ENCODE data around the gene SLC38A4.
"Not testable (repeated sequence)": the region's sequence is repeated elsewhere in the genome, so short reads cannot be mapped to it uniquely, and the experiment has no call there.

The SLC38A4 gene

DNA sequence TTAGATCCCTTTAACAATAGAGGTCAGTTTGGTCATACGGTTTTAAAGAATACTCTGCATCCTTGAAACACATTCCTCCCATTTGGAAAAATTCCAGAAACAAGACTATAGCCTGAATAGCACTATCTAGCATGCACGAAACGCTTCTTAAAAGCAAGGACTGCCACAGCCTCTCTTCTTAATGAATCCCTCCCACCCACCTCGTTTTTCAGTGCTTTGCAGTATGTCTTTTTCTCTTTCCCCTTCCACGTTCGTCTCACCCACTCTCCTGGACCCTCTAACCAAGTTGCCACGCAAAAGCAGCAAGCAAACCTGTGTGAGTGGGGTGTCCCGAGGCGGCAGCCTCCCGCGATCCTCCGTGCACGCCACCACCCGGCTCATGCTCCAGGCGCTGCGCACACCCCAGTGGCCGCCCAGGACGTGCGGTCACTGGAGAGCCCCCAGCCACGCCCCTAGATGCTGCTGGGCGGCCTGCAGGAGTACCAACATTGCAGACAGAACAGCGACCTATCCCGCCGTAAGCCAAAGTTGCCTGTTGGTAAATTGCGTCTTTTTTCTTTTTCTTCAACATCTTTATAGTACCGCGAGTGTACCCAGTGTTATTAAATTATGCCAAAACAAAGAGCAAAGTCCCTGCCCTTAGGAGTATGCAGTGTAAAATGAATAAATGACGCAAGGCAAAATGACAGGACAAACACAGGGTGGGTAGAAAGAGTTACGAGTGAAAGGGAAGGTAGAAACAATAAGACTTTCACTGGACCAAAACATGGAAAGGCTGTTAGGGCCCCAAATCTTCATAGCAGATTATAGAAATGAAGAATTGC lies at the start of gene SLC38A4:
SLC38A4 (minus strand) TSS at position 407 of the 824 bp plus-strand sequence. CDS start 32,926 bp downstream, outside the sequence.
- no peak for DNase-seq

DNA sequence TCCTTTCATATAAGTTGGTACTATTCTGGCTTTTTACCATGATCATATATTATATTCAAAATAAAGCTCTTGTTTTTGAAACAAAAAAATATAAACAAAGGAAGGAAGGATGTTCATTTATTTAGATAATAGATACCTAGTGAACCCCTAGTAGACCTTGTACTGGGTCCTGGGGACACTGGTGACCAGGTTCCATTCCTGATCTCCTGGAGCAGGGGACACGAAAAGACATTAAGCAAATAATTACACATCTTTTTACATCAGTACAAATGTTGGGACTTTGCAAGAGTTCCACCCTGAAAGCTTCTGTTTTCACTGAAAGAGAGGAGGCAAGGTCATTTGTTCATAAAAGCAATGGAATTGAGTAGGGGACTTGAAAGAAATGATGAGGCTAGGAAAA lies 49.3 kb upstream of the SLC38A4 start:
- DNase-seq: no peak

DNA sequence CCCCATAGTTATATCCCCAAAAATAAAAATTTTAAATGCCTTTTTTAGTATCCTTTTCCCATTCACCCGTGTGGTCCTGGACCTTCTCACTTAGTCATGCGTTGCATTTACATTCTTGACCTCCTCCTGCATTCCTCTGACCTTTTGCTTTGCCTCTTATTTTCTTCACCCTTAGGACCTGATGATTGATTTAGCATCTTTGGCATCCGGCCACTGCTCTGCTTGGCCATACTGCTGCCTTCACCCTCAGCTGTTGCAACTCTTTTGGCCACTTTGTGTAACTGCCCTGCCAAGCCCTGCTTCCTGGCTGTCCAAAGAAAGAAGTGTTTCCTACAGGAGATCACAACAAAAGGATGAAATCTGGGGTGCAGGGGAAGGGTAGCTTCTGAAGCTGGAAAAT lies 48.8 kb upstream of the SLC38A4 start:
- no peak for DNase-seq

GRCh38 chr12:46872135-46872534 lies 46.3 kb upstream of the SLC38A4 start:
- DNase-seq: no peak

DNA sequence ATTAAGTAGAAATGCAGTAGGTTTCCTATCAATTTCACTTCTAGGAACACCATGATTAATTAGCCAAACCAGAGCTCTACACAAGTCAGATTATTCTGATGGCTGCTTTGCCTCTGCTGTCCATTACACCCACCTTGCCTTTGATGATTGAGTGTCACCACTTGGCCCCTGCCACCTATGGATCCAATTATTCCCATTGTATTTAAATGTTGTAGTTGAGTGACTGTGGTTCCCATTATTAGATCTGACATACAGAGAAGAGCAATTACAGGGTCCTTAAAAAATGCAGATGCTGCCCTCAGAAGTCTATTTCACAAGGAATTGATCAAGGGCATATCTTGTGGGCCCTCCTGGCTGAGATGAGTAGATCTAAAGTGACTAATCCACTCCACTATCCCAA lies 39.5 kb upstream of the SLC38A4 start:
- DNase-seq: no peak

- no peak for DNase-seq
Observed at GRCh38 chr12:46858368-46858767, 32.6 kb upstream of the SLC38A4 start.

DNA sequence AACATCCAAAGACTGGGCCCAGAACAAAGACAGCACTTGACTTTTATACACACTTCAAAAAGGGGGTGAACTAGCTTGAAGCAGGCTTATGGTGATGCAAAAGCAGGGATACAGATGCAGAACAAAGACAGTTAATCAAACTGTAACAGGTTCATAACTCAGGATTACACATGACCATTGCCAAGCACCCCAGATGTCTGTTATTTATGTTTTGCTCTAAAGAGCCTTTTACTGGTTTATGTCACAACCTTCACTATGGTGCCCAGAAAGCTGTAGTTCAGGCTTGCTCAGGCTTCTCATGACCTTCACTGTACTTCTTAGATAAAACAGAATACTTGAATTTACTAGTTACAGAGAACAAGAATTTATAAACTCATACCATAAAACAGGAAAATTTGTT lies 31.7 kb upstream of the SLC38A4 start:
- no peak for DNase-seq

DNA sequence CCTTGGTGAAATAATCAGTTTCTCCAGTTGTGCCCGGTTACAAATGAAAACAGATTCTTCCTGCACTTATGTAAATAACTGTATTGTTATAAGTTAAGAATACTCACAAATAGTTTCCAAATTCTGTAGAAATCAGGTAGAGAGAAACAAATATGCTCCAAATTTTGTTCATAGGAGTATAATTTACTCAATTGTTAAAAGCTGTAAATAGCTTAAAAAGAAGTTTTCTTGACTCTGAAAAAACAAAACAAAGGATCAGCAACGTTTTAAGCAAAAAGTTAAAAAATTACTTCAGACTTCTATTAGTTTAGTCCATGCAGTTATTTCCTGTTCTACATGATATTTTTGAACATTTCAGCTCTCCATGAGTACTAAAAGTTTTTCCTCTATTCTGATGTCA lies 30.0 kb upstream of the SLC38A4 start:
- DNase-seq: no peak

DNA sequence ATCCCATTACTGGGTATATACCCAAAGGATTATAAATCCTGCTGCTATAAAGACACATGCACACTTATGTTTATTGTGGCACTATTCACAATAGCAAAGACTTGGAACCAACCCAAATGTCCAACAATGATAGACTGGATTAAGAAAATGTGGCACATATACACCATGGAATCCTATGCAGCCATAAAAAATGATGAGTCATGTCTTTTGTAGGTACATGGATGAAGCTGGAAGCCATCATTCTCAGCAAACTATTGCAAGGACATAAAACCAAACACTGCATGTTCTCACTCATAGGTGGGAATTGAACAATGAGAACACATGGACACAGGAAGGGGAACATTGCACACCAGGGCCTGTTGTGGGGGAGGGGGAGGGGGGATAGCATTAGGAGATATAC lies 28.4 kb upstream of the SLC38A4 start:
- DNase-seq: not testable (repeated sequence)

- DNase-seq: not testable (repeated sequence)
Observed at GRCh38 chr12:46848792-46849191, 23.0 kb upstream of the SLC38A4 start.

DNA sequence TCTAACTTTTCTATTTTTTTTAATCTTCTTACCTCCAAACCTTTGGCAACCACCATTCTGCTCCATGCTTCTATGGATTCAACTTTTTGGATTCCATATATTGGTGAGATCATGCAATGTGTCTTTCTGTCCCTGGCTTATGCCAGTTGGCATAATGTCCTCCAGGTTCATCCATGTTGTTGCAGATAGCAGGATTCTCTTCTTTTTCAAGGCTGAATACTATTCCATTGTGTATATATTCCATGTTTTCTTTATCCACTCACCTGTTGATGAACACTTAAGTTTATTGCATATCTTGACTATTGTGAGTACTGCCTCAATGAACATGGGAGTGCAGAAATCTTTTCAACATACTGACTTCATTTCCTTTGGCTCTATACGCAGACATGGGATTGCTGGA lies 21.2 kb upstream of the SLC38A4 start:
- no peak for DNase-seq

DNA sequence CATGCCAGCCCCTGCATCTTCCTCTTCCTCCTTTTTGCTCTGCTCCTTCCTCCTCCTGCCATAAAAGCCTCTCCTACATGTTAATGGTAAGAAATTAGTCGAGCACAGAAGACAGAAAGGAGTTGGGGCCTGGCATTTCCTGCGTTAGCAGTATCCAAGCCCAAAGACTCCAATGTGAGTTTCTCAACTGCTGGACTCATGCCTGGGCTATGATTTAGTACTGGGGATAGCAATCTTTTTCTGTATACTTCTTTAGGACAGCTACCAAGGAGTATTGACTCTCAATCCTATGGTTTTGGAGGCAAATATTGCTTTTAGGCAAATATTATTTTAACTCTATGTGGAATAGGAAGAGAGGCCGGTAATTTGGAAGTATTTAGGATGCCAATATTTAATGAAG lies 18.0 kb upstream of the SLC38A4 start:
- DNase-seq: no peak

DNA sequence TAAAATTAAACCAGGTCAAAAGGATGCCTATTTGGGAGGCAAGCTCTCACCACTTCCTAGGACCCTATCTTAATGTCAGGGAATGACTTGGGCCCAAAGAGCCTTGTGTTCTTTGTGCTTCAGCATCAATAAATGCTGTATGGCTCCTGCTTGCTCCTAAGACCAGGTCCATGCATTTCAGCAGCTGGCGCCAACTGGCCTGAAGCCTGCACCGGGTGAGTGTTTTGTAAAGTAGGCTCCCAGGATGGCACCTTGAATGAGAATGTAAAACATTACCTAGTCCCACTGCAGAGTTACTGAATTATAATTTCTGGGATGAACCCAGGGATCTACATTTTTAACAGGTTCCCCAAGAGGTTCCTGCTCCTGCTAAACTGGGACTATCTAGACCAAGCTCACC lies 16.1 kb upstream of the SLC38A4 start:
- DNase-seq: no peak

DNA sequence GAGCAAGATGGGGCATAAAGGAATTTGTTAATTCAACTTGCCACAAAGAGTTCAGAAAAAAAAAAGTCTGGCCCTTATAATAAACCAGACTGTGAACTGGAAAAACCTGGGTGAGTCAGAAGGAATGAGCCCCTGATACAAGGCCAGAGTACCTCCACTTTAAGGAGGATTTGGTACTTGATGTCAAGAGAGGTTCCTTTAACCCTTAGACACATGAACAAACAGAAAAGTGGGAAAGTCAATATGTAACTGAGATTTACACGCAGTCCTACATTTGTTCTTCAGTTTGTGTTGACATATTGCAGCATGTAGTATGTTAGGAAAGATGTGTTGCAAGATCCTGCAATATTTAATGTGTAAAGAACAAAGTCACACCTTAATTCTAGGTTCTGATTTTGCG lies 14.2 kb upstream of the SLC38A4 start:
- DNase-seq: no peak

DNA sequence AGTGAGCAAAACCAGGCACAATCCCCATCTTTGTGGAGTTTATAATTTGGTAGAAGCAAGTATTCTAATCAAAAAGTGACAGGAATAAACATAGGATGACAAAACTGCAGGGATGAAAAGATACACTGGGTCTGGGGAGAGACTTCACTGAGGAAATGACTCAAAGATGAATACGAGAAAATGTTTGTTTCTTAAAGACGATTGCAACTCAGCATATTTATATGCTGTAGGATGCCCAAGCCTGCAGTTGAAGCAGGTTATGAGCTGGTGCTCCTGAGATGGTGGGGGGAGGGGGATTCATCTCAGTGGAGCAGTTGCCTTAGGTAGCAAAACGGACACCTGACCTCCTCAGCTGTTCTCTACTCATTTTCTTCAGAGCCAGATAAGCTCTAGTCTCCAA lies 13.4 kb upstream of the SLC38A4 start:
- DNase-seq: no peak

DNA sequence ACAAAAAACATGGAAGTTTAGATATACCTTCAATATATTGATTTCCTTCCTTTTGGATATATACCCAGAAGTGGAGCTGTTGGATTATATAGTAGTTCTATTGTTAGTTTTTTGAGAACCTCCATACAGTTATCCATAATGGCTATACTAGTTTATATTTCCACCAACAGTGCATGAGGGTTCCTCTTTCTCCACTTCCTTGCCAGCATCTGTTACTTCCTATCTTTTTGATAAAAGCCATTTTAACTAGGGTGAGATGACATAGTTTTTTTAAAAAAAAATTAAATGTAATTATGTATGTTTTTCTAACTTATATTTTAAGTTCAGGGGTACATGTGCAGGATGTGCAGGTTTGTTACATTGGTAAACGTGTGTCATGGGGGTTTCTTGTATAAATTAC lies 10.0 kb upstream of the SLC38A4 start:
- DNase-seq: peak; percentile 18 to 21

GRCh38 chr12:46832130-46832704 lies 6.4 kb upstream of the SLC38A4 start:
- no peak for DNase-seq

GRCh38 chr12:46831335-46832129 lies 5.7 kb upstream of the SLC38A4 start:
- DNase-seq: no peak

DNA sequence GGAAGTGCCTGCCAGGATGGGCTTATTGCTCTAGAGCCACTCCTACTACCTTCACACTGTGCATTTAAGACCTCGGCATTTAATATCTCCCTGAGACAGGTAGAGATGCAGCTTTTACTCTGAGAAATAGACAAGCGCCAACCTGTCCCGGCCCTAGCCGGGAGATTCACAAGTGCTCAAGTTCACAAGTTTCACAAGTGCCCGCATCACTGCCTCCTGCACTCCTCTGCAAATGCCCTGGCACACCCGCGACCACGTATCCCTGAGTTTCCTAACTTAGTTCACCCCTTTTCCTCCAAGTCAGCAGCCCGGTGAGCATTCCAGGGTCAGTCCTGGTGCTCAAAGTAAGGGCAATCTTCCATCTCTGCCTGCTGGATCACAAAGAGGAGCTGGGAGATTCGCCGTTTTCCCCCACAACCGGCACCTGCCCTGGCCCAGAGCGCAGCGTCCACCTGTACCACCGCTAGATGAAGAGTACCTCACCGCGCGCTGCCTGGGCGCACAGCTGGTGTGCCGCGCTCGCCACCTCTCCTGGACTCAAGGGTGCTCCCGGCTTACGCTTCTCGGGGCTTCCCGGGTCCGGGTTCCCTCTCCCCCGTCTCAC lies 5.0 kb upstream of the SLC38A4 start:
- no peak for DNase-seq

DNA sequence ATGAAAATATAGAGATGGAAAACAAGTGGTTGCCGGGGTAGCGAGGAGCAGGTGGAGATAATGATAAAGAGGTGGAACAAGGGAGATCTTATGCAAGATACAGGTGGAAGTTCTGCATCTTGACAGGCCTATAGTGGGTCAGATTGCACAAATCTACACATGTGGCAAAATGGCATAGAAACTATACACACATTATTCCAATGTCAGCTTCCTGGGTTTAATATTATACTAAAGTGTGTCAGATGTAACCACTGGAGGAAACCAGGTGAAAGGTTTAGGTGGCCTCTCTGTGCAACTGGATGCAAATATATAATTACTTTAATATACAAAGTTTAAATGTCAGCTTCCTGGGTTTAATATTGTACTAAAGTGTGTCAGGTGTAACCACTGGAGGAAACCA lies 1.1 kb downstream of the SLC38A4 start:
- no peak for DNase-seq

DNA sequence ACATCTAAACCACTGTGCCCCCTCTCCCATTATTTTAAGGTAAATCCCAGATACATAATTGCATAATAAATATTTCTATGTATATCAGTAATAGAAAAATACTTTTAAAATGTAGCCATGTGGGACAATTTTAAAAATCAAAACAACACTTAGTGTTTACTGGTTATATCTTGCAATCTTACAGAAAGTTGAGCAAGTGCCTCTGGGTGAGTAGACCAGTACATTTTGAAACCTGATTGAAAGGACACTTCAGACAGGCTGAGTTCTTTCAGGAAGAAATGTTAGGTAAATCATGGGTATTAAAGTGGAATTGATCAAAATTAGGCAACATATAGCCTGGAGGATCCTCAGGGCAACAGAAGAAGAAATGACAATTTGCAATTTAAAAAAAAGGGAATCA lies 7.2 kb downstream of the SLC38A4 start:
- no peak for DNase-seq

DNA sequence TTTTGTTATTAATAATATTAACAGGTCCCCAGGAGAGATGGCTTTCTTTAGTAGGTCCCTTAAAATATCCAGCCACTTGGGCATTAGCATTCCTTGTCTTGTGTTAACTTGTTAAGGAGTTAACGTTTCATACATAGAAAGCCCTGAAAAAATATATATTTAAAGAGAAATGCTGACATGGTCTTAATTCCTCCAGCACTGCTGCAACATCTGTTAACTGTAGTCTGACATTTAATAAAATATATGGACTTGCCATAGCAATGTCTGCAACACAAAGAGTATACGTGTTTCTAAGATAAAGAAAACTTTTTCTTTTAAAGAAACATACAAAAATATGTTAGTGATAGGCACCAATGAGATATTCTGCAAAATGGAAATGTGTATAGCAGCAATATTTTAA lies 10.0 kb downstream of the SLC38A4 start:
- no peak for DNase-seq

- no peak for DNase-seq
Observed at GRCh38 chr12:46814143-46814542, 11.7 kb downstream of the SLC38A4 start.

DNA sequence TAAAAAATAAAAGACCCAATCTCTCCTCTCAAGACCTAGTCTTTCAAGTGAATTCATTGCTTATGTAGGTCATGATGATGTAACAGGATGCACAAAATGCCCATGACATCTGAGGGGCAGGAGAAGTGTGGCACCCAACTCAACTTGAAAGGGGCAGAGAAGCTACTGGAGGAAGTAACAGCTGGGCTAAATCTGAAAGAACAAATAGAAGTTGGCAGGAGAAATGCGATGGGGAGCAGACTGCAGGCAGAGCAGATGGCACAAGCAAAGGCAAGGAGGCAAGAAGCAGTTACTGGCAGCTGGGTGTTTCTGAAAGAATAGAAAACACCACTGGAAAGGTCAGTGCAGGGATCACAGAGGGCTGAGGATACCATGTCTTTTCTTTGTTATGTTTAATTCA lies 14.6 kb downstream of the SLC38A4 start:
- DNase-seq: no peak

Data from Kasumi-1 (cell line).